Hepatocyte (in vitro differentiated cells): ENCODE results near the gene TANC1.

Experiments
- EZH2 ChIP-seq: fragments of 200-600 bp; sonication (generic); IDR thresholded peaks from 2 replicates; pipeline ENCODE4 v1.6.1; 2016; ENCODE audit warnings: antibody characterized with exemption, mild to moderate bottlenecking, borderline replicate concordance
- EZH2phosphoT487 ChIP-seq: fragments of 200-600 bp; sonication (generic); IDR thresholded peaks from one replicate; pipeline ENCODE4 v1.6.1; 2018; ENCODE audit warnings: antibody characterized with exemption, mild to moderate bottlenecking, low read depth, moderate library complexity; ENCODE audit not compliant: unreplicated experiment, severe bottlenecking
- TF ChIP-seq, protein P1 (sequence below): fragments of 200-600 bp; sonication (generic); IDR thresholded peaks from 2 replicates; pipeline ENCODE4 v1.5.1; 2016; ENCODE audit warnings: antibody characterized with exemption, mild to moderate bottlenecking; ENCODE audit not compliant: poor library complexity

DNA sequence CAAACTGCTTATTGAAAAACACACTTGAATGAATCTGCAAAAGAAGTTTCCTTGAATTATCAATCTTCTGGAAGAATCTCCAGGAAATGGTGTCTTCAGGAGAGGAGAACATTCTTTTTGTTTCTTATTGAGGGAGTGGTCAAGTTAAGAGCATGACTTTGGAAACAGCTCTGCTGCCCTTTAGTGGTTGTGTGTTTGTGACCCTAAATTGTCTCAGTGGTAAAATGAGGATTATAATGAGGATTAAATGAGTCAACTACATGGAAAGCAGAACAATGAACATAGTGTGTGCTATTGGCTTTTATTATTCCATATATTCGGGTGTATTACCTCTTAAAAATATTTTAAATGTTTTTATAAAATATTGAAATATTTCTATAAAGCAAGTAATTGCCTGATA, 44.8 kb upstream of the TANC1 start:
- TF ChIP-seq, protein P1, sequence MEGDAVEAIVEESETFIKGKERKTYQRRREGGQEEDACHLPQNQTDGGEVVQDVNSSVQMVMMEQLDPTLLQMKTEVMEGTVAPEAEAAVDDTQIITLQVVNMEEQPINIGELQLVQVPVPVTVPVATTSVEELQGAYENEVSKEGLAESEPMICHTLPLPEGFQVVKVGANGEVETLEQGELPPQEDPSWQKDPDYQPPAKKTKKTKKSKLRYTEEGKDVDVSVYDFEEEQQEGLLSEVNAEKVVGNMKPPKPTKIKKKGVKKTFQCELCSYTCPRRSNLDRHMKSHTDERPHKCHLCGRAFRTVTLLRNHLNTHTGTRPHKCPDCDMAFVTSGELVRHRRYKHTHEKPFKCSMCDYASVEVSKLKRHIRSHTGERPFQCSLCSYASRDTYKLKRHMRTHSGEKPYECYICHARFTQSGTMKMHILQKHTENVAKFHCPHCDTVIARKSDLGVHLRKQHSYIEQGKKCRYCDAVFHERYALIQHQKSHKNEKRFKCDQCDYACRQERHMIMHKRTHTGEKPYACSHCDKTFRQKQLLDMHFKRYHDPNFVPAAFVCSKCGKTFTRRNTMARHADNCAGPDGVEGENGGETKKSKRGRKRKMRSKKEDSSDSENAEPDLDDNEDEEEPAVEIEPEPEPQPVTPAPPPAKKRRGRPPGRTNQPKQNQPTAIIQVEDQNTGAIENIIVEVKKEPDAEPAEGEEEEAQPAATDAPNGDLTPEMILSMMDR, result no peak
- TF ChIP-seq EZH2phosphoT487 (no peak), EZH2 (no peak)
